Stimulated activated naive CD4-positive, alpha-beta T cell (primary cell): ENCODE results near the gene SLC35G6.
"Not testable (repeated sequence)": the region's sequence is repeated elsewhere in the genome, so short reads cannot be mapped to it uniquely, and the experiment has no call there.

Experiments used
- DNase-seq, 6 experiments: peaks; one replicate each; lab custom pipeline; 2025; lab: John Stamatoyannopoulos, UW

The SLC35G6 gene

GRCh38 chr17:7460850-7461660 is 20.2 kb upstream of the SLC35G6 start:
- DNase-seq: no peak

GRCh38 chr17:7462474-7463371 is 18.5 kb upstream of the SLC35G6 start:
- no peak for DNase-seq

GRCh38 chr17:7463372-7463846 is 17.8 kb upstream of the SLC35G6 start:
- no peak for DNase-seq

GRCh38 chr17:7464081-7464480 is 17.2 kb upstream of the SLC35G6 start:
- no peak for DNase-seq

- no peak for DNase-seq
These were observed 15.5 kb upstream of the SLC35G6 start for GRCh38 chr17:7465597-7466275.

- no peak for DNase-seq
These were observed 15.0 kb upstream of the SLC35G6 start for GRCh38 chr17:7466318-7466638.

GRCh38 chr17:7466639-7467341 is 14.5 kb upstream of the SLC35G6 start:
- DNase-seq: no peak

- DNase-seq: no peak
These were observed 13.7 kb upstream of the SLC35G6 start for GRCh38 chr17:7467498-7467897.

- DNase-seq: no peak
These were observed 13.0 kb upstream of the SLC35G6 start for GRCh38 chr17:7468290-7468689.

GRCh38 chr17:7468804-7469389 is 12.3 kb upstream of the SLC35G6 start:
- DNase-seq: no peak

GRCh38 chr17:7469843-7470242 is 11.4 kb upstream of the SLC35G6 start:
- not testable (repeated sequence) for DNase-seq

- DNase-seq: not testable (repeated sequence)
These were observed 10.7 kb upstream of the SLC35G6 start for GRCh38 chr17:7470457-7470973.

GRCh38 chr17:7471729-7472128 is 9.5 kb upstream of the SLC35G6 start:
- peak in 1 of 6 experiments; percentile 10 for DNase-seq

GRCh38 chr17:7474767-7475166 is 6.5 kb upstream of the SLC35G6 start:
- not testable (repeated sequence) for DNase-seq

- DNase-seq: no peak
These were observed 5.4 kb upstream of the SLC35G6 start for GRCh38 chr17:7475764-7476422.

GRCh38 chr17:7476494-7476893 is 4.8 kb upstream of the SLC35G6 start:
- DNase-seq: peak in 1 of 6 experiments; percentile 31

GRCh38 chr17:7476951-7477350 is 4.3 kb upstream of the SLC35G6 start:
- no peak for DNase-seq

GRCh38 chr17:7477392-7478275 is 3.6 kb upstream of the SLC35G6 start:
- DNase-seq: peak; percentile 32 to 59 (median 46)
